NK-92 (cell line): ENCODE results near the gene TMEM184B.

ENCODE experiments used
- DNase-seq: peaks from one replicate; lab custom pipeline; 2025; ENCODE audit not compliant: unreplicated experiment; lab: John Stamatoyannopoulos, UW

TMEM184B gene

DNA sequence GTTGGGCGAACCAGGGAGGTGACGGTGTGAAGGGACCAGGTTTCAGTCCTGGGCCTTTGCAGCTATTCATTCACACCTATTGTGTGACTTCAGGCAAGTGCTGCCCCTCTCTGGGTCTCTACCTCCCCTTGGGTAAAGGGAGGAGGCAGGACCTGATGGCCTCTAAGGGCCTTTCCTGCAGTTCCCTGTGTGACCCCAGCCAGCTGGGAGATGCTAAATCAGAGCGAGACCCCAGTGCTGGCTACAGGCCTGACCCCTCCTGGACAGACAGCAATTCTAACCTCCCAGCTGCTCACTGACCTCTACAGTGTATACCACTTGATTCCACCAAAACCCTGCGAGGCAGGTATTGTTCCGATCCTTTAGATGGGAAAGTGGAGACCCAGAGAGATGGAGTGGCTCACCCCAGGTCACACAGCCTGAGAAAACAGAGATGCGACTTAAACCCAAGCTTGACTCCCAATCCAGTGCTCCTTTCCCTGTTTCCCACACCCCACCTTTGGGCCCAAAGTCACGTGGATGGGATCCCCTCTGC is 64.8 kb downstream of the TMEM184B start:
- DNase-seq, result no peak

- no peak for DNase-seq
These were observed 67.3 kb downstream of the TMEM184B start for GRCh38 chr22:38205261-38206128.

DNA sequence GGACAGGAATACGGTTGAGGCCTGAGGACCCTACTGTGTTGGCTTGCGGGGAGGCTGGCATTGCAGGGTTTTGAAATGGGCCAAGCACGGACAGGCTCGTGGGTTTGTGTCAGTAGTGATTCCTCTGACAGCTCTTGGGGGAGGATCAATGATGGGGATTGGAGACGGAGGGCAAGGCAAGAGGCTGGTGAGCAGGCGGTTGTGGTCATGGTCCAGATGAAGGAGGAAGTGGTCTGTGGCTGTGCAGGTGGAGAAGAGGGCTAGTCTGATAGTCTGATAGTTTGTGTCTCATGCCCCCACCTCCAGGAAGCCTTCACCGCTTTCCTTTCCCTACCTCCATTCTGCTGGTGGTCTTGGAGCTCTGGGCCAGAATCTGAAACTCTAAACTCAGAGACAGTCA is 68.0 kb downstream of the TMEM184B start:
- no peak for DNase-seq

- DNase-seq, result no peak
These were observed 68.8 kb downstream of the TMEM184B start for GRCh38 chr22:38203855-38204514.

DNA sequence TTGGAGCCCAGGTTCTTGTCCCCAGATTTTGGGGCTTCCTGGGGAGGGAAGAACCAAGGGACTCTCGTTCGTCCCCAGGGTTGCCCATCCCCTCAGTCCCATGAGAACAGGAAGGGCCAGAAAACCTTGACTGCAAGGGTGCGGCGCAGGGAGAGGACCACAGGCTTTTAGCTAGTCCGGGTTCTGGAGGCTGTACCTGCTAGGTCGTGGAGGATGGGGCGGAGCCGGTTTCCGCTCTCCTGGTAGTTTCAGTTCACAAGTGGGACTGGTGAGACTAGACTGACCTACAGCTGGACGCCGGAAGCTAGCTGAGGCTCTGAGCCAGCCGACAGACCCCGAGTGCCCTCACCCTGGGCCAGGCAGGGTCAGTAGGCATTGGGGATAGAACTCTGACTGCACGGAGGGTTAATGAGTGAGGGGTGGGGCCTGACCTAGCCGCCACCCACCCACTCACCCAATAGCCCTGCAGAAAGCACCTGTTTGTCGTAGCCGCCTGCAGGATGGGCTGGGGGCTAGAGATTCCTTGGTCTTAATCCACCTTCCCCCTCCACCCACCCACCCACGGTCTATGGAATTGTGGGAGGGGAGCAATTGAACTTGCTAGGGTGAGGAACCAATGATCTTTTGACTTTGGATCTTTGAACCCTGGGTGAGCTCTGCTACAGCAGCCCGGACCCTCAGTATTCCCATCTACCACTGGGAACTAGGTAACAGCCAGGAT is 69.6 kb downstream of the TMEM184B start:
- no peak for DNase-seq

DNA sequence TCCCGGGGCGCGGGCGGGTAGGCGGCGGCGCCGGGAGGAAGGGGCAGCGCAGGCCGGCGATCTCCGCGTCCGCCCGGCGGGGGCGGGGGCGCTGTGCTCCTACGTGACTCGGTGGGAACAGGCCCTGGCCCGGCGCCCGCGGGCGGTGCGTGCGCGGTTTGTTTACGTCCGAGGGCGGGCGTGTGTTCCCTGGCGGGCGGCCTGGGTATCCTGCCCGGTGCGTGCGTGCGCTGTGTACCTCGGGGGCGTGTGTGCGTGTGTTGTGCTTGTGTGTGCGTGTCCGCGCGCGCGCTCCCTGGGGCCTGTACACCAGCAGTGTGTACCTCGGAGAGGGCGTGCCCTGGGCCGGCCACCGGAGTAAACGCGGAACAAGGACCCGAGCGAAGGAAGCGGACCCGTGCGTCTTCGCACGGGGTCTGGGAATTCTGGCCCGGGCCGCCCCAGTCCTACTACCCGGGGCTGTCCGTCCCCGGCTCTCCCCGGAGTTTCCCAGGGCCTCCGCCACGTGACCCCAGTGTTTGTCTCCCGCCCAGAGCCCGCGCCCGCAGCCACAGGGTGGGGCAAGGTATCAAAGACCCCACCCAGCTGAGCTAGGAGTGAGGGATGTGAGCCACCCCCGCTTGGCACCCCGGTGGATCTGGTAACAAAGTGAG is 70.2 kb downstream of the TMEM184B start:
- no peak for DNase-seq

DNA sequence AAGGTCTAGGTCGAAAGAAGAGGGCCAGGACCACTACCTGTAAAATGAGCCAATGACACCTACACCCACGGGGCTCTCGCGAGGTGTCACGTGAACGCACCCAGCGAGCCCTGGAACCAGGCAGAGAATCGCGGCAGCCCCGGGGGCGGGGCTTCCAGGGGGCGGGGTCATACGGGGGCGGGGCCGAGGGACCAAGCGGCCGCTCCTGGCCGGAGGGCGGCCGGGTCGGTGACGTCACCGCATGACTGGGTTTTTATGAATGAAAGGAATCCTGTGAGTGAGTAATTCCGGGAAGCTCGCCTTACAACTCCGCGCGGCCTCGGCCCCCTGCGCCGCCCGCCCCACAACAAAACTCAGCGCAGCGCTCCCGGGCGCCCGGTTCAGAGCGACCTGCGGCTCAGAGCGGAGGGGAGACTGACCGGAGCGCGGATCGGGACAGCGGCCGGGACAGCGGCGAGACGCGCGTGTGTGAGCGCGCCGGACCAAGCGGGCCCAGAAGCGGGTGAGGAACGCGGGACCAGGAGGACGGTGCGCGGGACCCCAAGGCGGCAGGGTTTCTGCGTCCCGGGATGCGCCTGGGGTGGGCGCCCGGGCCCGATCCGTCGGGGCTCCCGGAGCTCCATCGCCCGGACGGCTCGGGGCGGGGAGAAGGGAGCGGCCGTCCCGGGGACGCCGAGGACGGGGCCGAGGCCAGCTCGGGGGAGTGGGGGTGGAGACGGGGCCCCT is 70.9 kb downstream of the TMEM184B start, which contains the start of gene MAFF:
Gene MAFF (plus strand): TSS at position 284 of the 726 bp plus-strand sequence. CDS start 11,860 bp downstream, outside the sequence.
- DNase-seq, result peak; percentile 38

DNA sequence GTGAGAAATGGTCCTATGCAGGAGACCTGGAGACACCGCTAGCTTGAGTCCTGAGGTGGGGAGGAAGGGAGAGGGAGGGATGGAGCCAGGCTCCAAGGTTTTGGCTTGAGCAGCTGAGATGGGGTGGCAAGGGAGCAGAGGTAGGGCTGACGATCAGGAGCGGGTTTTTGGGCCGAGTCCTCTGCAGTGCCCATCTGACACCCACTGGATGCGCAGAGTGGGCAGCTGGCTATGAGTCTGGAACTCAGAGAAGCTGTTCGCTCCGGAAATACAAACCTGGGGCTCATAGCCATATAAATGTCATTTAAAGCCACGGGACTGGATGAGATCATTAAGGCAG is 71.5 kb downstream of the TMEM184B start:
- DNase-seq, result no peak

DNA sequence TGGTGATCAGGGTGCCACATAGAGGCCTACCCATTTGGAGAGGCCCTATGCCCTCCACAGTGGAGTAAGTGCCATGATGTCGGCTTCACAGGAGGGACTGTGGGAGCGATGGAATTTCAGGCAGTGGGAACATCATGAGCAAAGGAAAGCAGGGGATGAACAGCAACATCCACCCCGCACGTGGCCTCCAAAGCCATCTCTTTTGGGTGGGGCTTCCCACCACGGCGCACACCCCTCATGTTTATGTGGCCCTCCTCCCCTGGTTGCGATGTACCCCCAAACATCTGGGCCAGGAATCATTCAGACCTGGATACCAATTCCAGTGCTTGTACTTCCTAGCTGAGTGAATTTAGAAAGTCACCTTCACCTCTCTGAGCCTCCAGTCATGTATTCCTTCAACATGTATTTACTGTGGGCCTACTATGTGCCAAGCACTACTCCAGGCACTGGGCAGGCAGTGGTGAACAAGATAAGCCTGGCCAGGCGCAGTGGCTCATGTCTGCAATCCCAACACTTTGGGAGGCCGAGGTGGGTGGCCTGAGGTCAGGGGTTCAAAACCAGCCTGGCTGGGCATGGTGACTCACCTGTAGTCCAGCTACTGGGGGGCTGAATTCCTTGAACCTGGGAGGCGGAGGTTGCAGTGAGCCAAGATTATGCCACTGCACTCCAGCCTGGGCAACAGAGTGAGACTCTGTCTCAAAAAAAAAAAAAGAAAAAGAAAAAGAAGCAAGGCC is 72.8 kb downstream of the TMEM184B start:
- no peak for DNase-seq

GRCh38 chr22:38196791-38197419 is 75.9 kb downstream of the TMEM184B start:
- no peak for DNase-seq

DNA sequence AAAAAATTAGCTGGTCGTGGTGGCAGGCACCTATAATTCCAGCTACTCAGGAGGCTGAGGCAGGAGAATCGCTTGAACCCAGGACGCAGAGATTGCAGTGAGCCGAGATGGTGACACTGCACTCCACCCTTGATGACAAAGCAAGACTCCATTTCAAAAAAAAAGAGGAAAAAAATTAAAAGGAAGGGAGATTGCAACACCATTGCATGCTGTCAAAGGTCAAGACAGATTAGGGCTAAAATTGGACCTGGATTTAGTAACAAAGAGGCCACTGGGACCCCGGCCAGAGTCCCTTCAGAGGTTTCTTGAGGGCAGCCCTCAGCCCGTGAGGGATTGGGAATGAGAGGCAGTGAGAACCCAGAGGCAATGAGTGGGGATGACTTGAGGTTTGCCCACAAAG is 79.2 kb downstream of the TMEM184B start:
- DNase-seq, result no peak

DNA sequence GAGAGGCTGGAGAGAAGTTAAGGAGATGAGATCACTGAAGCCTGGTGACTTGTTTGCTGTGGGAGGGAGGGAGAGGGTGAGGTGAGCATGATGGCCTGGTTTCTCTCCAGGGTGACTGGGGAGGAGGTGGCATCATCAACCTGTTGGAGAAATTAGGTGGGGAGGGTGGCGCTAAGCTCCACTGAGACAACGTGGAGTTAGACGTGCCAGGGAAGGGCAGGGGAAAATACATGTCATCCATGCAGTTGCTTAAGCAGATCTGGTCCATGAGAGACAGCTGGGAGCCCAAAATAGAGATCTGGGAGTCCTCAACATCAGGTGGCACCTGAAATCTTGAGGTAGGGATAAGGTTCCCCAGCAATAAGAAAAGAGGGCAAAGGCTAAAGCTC is 80.3 kb downstream of the TMEM184B start:
- DNase-seq, result no peak

GRCh38 chr22:38191731-38192474 is 80.9 kb downstream of the TMEM184B start:
- DNase-seq, result no peak

- no peak for DNase-seq
These were observed 81.8 kb downstream of the TMEM184B start for GRCh38 chr22:38191055-38191454.

DNA sequence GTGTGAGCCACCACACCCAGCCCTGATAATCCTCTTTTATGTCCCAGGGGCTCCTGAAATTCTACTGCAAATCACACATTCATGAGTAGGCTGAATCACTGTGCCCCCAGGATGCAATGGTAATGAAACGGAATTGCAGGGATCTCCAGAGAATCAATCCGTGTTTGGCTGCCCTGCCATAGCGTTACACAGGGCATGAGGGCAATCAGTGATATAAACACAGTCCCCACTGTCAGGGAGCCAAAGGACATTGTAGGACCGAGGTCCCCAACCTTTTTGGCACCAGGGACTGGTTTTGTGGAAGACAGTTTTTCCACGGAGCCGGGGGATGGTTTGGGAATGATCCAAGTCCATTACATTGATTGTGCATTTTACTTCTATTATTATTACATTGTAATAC is 82.2 kb downstream of the TMEM184B start:
- DNase-seq, result no peak

GRCh38 chr22:38189104-38189503 is 83.7 kb downstream of the TMEM184B start:
- DNase-seq, result no peak

GRCh38 chr22:38187413-38188212 is 85.2 kb downstream of the TMEM184B start:
- no peak for DNase-seq

DNA sequence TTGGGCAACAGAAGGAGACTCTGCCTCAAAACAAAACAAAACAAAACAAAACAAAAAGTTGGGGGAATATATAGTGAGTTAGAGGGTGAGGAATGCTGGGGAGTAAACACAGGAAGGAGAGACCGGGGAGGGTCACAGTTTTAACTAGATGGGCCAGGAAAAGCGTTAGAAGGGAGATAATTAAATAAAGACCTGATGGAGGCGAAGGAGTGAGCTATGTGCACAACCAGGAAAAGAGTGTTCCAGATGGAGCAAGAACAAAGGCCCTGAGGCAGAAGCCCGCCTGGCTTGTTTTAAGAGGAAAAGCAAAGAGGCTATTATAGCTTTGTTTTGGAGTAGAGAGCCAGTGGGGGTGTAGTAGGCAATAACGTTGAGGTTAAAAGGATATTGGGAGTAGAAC is 86.4 kb downstream of the TMEM184B start:
- DNase-seq, result no peak
